Fibroblast of skin of left quadriceps (primary cell): Measurements from ENCODE around the gene TGM6.
A peak's percentile ranks its signal among the peaks of the same experiment; 100 is the strongest.
"Not testable (repeated sequence)": the region's sequence is repeated elsewhere in the genome, so short reads cannot be mapped to it uniquely, and the experiment has no call there.

Experiments
- DNase-seq, 2 experiments: peaks; one replicate each; pipeline ENCODE4 v3.0.0-alpha.2; 2013; ENCODE audit warnings: low read depth in 2 of 2

Gene TGM6

GRCh38 chr20:2398449-2398848 lies 17.7 kb downstream of the TGM6 start:
- DNase-seq: no peak

- DNase-seq: no peak
These were observed 18.7 kb downstream of the TGM6 start for GRCh38 chr20:2399390-2399789.

- DNase-seq: no peak
These were observed 19.6 kb downstream of the TGM6 start for GRCh38 chr20:2400290-2400689.

GRCh38 chr20:2401527-2401926 lies 20.8 kb downstream of the TGM6 start:
- DNase-seq: no peak

- peak; percentile 10 to 13 for DNase-seq
These were observed 21.7 kb downstream of the TGM6 start for GRCh38 chr20:2402271-2402980.

- DNase-seq: no peak
These were observed 22.8 kb downstream of the TGM6 start for GRCh38 chr20:2403291-2404052.

- DNase-seq: no peak
These were observed 25.0 kb downstream of the TGM6 start for GRCh38 chr20:2405693-2406065.

GRCh38 chr20:2407355-2407754 lies 26.7 kb downstream of the TGM6 start:
- DNase-seq: not testable (repeated sequence)

- DNase-seq: no peak
These were observed 27.4 kb downstream of the TGM6 start for GRCh38 chr20:2408111-2408510.

- no peak for DNase-seq
These were observed 36.0 kb downstream of the TGM6 start for GRCh38 chr20:2416541-2417212.

- no peak for DNase-seq
These were observed 36.5 kb downstream of the TGM6 start for GRCh38 chr20:2417213-2417541.

- no peak for DNase-seq
These were observed 37.7 kb downstream of the TGM6 start for GRCh38 chr20:2418388-2418787.

- DNase-seq: no peak
These were observed 39.8 kb downstream of the TGM6 start for GRCh38 chr20:2420510-2420909.

GRCh38 chr20:2421247-2421646 lies 40.5 kb downstream of the TGM6 start:
- no peak for DNase-seq

GRCh38 chr20:2429051-2429450 lies 48.4 kb downstream of the TGM6 start:
- DNase-seq: no peak

GRCh38 chr20:2430538-2430937 lies 49.8 kb downstream of the TGM6 start:
- DNase-seq: no peak

GRCh38 chr20:2431185-2431584 lies 50.5 kb downstream of the TGM6 start:
- no peak for DNase-seq

- DNase-seq: no peak
These were observed 66.1 kb downstream of the TGM6 start for GRCh38 chr20:2446845-2447244.

GRCh38 chr20:2449386-2449785 lies 68.7 kb downstream of the TGM6 start:
- no peak for DNase-seq

GRCh38 chr20:2451422-2451821 lies 70.7 kb downstream of the TGM6 start:
- no peak for DNase-seq

GRCh38 chr20:2451939-2452732 lies 71.4 kb downstream of the TGM6 start:
- peak; percentile 39 for DNase-seq

- DNase-seq: no peak
These were observed 73.1 kb downstream of the TGM6 start for GRCh38 chr20:2453792-2454191.
